SH-SY5Y (cell line): Measurements from ENCODE around the gene CERS5.

Source experiments
- GATA2 ChIP-seq: IDR thresholded peaks from 2 replicates; pipeline ENCODE4 v1.6.1; 2011; ENCODE audit warnings: mild to moderate bottlenecking, low read depth, low read length
- GATA3 ChIP-seq: IDR thresholded peaks from 2 replicates; pipeline ENCODE4 v1.6.1; 2011; ENCODE audit warnings: low read depth, mild to moderate bottlenecking, low read length, moderate library complexity

CERS5 gene

GRCh38 chr12:50087151-50087550, 80.0 kb downstream of the CERS5 start:
- TF ChIP-seq GATA2 (no peak), GATA3 (no peak)

DNA sequence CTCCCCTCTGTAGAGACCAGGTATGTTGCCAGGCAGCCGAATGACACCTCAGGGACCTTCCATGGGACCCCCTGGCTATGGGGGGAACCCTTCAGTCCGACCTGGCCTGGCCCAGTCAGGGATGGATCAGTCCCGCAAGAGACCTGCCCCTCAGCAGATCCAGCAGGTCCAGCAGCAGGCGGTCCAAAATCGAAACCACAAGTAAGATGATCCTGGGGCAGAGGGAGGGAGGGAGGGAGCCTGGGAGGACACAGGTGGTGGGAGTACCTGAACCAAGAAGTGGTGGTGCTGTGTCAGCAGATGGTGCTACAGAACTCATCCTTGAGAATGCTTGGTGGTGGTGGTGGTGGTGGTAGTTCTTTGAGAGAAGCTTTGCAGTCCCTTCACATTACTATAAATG, 81.0 kb downstream of the CERS5 start:
- no peak for TF ChIP-seq GATA2
- TF ChIP-seq GATA3, result no peak

- TF ChIP-seq GATA2, result no peak
- TF ChIP-seq GATA3, result no peak
Observed at GRCh38 chr12:50085615-50086072, 81.5 kb downstream of the CERS5 start.

DNA sequence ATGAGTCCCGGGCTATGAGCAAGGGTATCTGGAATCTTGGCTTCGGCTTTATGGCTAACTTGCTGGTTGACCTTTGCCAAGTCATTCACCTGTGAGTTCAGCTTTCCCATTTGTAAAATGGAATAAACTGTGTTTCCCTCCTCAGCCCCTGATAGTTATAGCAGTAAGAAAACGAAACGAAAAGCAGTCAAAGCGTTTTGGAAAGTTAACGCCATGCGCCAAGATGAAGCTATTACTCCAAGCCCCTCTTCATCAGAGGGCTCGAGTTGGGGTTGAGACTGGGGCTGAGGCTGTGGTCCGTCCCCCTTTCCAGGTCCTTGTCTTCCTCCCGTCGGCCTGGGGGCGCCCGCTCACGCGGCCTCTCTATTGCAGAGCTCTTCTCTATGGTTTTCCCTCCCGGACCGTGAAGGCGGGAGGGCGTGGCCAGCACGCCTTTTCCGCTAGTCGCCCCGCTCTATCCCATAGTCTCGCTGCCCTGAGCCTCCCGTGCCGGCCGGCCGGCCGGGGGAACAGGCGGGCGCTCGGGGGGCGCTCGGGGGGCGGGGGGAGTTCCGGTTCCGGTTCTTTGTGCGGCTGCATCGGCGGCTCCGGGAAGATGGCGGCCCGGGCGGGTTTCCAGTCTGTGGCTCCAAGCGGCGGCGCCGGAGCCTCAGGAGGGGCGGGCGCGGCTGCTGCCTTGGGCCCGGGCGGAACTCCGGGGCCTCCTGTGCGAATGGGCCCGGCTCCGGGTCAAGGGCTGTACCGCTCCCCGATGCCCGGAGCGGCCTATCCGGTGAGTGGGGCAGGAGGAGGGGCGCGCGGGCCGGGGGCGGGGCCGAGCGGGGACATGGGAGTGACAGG, 82.2 kb downstream of the CERS5 start, which contains the start of gene SMARCD1:
SMARCD1 (plus strand) TSS at position 568 of the 840 bp plus-strand sequence; CDS start at position 596, 28 bp downstream.
- TF ChIP-seq GATA3 (no peak), GATA2 (no peak)

DNA sequence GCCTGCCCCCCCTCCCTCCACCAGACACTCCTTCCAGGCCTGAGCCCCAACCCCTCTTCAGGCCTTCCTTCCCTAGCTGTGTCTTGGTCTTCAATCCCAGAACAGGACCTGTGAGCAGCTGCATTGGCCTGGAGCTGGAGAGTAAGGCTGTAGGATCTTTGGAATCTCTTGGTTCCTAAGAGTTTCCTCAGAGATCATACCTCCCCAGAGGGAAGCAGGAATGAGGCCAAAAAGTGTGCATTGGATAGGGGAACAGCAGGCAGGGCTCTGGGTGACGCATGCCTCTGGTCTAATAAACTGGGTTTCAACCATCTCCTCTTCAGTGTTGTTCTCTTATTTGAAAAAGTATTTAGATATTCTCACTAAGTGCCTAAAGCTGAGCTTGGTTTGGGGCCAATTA, 83.9 kb downstream of the CERS5 start:
- no peak for TF ChIP-seq GATA2
- no peak for TF ChIP-seq GATA3

GRCh38 chr12:50082644-50083043, 84.5 kb downstream of the CERS5 start:
- TF ChIP-seq GATA3 (no peak), GATA2 (no peak)

- TF ChIP-seq GATA3 (no peak), GATA2 (no peak)
Observed at GRCh38 chr12:50081096-50081808, 85.9 kb downstream of the CERS5 start.

- TF ChIP-seq GATA3 (no peak), GATA2 (no peak)
Observed at GRCh38 chr12:50079771-50080170, 87.4 kb downstream of the CERS5 start.
